MCF 10A (cell line): ENCODE data around the gene CCR1. TPM values are rescaled to one million over a fixed set of nuclear protein-coding genes. Genes with fewer than 3 reads are reported as not detected.
"Not testable (repeated sequence)": the region's sequence is repeated elsewhere in the genome, so short reads cannot be mapped to it uniquely, and the experiment has no call there.

Experiments
- BruUV-seq: library from RNA; stranded (reverse); fragments of 400-500 nt; replicated peaks from 2 replicates; lab custom pipeline; 2021; lab: Mats Ljungman, UMichigan
- CTCF ChIA-PET: fragments of 300-600 bp; sonication (Branson Sonifier 250); formaldehyde crosslinking; extraction: SDS; loops from one replicate; lab custom pipeline; 2021; ENCODE audit warnings: antibody characterized with exemption, inconsistent platforms; lab: Yijun Ruan, JAX
- POLR2A ChIA-PET: fragments of 300-600, 350-650 bp; sonication (Branson Sonifier 250); formaldehyde crosslinking; extraction: SDS; loops from one replicate; lab custom pipeline; 2020; ENCODE audit warnings: antibody characterized with exemption, inconsistent platforms; lab: Yijun Ruan, JAX
- DNase-seq: peaks from one replicate; pipeline ENCODE4 v3.0.0-alpha.2; 2018; ENCODE audit not compliant: unreplicated experiment
- H3K27ac Mint-ChIP-seq: one replicate; pipeline ENCODE4 v1.8.0; 2022; ENCODE audit warnings: mild to moderate bottlenecking, low read depth, mixed read lengths; ENCODE audit not compliant: unreplicated experiment
- H3K27me3 Mint-ChIP-seq: one replicate; pipeline ENCODE4 v1.8.0; 2022; ENCODE audit warnings: mixed read lengths; ENCODE audit not compliant: insufficient read depth, unreplicated experiment
- H3K36me3 Mint-ChIP-seq: one replicate; pipeline ENCODE4 v1.8.0; 2022; ENCODE audit warnings: mild to moderate bottlenecking, moderate library complexity, mixed read lengths; ENCODE audit not compliant: insufficient read depth, unreplicated experiment
- H3K4me1 Mint-ChIP-seq: one replicate; pipeline ENCODE4 v1.8.0; 2022; ENCODE audit warnings: mixed read lengths; ENCODE audit not compliant: insufficient read depth, unreplicated experiment
- H3K4me3 Mint-ChIP-seq: one replicate; pipeline ENCODE4 v1.8.0; 2022; ENCODE audit warnings: mild to moderate bottlenecking, moderate library complexity, mixed read lengths; ENCODE audit not compliant: unreplicated experiment
- H3K9me3 Mint-ChIP-seq: one replicate; pipeline ENCODE4 v1.8.0; 2022; ENCODE audit warnings: mixed read lengths; ENCODE audit not compliant: unreplicated experiment
- CTCF ChIP-seq: fragments of 200-600 bp; IDR thresholded peaks from one replicate; pipeline ENCODE4 v1.8.0; 2022; ENCODE audit warnings: antibody characterized with exemption, mild to moderate bottlenecking; ENCODE audit not compliant: unreplicated experiment
- intact Hi-C: fragments of 100-400 bp; cut with micrococcal nuclease; formaldehyde crosslinking; loops from 2 replicates; pipeline ENCODE4 v1.14.1; 2022
- total RNA-seq: library from RNA; stranded (reverse); gene quantifications from 2 replicates; pipeline ENCODE4 v1.2.3, GENCODE V29; 2022

The CCR1 gene
- total RNA-seq, 1 experiment from 2014 or later: not detected

- Mint-ChIP-seq H3K27ac (no peak overlapping the region), H3K9me3 (no peaks in the 10 kb centered on the region), H3K4me1 (no peaks in the 10 kb centered on the region), H3K36me3 (no peaks in the 10 kb centered on the region), H3K27me3 (no peaks in the 10 kb centered on the region), H3K4me3 (no peak overlapping the region)
- BruUV-seq: no TSS peak
- CTCF ChIA-PET: interaction anchor here (0.7 kb wide), 1 partner anchor 152 kb away, joined by 3 read pairs; no protein-coding TSS in a partner anchor
- intact Hi-C loops: no loop called here
- no peak for TF ChIP-seq CTCF
- POLR2A ChIA-PET: no interaction called here
- no peak for DNase-seq
These were observed 4.0 kb upstream of the CCR1 start for GRCh38 chr3:46212101-46212500.

GRCh38 chr3:46209746-46210470 lies 1.8 kb upstream of the CCR1 start:
- H3K4me1 Mint-ChIP-seq: no peaks in the 10 kb centered on the region
- no peak for DNase-seq
- H3K9me3 Mint-ChIP-seq: no peaks in the 10 kb centered on the region
- CTCF ChIA-PET: interaction anchor here (1.2 to 1.5 kb wide), 3 partner anchors 14 to 159 kb away, joined by 3 to 5 read pairs (median 3); no protein-coding TSS in a partner anchor
- no peak overlapping the region for H3K4me3 Mint-ChIP-seq
- H3K36me3 Mint-ChIP-seq: no peaks in the 10 kb centered on the region
- no peaks in the 10 kb centered on the region for H3K27me3 Mint-ChIP-seq
- no peak for TF ChIP-seq CTCF
- H3K27ac Mint-ChIP-seq: no peak overlapping the region
- POLR2A ChIA-PET: interaction anchor here (0.6 to 1.1 kb wide), 3 partner anchors 24 to 140 kb away, joined by 3 to 5 read pairs (median 4); no protein-coding TSS in a partner anchor
- intact Hi-C loops: loop anchor here (10.0 kb wide), 1 partner anchor 275 kb away; no protein-coding TSS in a partner anchor
- no TSS peak for BruUV-seq

- no peaks in the 10 kb centered on the region for H3K9me3 Mint-ChIP-seq
- intact Hi-C loops: loop anchor here (10.0 kb wide), 1 partner anchor 274 kb away; no protein-coding TSS in a partner anchor
- BruUV-seq: no TSS peak
- H3K27me3 Mint-ChIP-seq: no peaks in the 10 kb centered on the region
- H3K4me3 Mint-ChIP-seq: no peak overlapping the region
- CTCF ChIA-PET: interaction anchor here (0.6 to 2.9 kb wide), 8 partner anchors 17 to 163 kb away, joined by 3 to 13 read pairs (median 4); no protein-coding TSS in a partner anchor
- no peak overlapping the region for H3K27ac Mint-ChIP-seq
- H3K4me1 Mint-ChIP-seq: no peaks in the 10 kb centered on the region
- POLR2A ChIA-PET: interaction anchor here (0.6 to 1.1 kb wide), 3 partner anchors 23 to 140 kb away, joined by 3 to 5 read pairs (median 4); no protein-coding TSS in a partner anchor
- H3K36me3 Mint-ChIP-seq: no peaks in the 10 kb centered on the region
- no peak for DNase-seq
- TF ChIP-seq CTCF: no peak
These were observed 940 bp upstream of the CCR1 start for GRCh38 chr3:46209053-46209452.

- DNase-seq, H3K36me3 Mint-ChIP-seq, H3K4me3 Mint-ChIP-seq, H3K9me3 Mint-ChIP-seq, H3K4me1 Mint-ChIP-seq, BruUV-seq, H3K27ac Mint-ChIP-seq, H3K27me3 Mint-ChIP-seq: not testable (repeated sequence)
- intact Hi-C loops: loop anchor here (10.0 kb wide), 1 partner anchor 273 kb away; no protein-coding TSS in a partner anchor
- CTCF ChIA-PET: interaction anchor here (0.6 to 2.9 kb wide), 8 partner anchors 10 to 303 kb away, joined by 3 to 13 read pairs (median 4); no protein-coding TSS in a partner anchor
- POLR2A ChIA-PET: interaction anchor here (0.6 kb wide), 1 partner anchor 22 kb away, joined by 3 read pairs; no protein-coding TSS in a partner anchor
These were observed 599 bp downstream of the CCR1 start for GRCh38 chr3:46207514-46207913.
